GM21526 (cell line): ENCODE results near the gene MAGI2.
"Not testable (repeated sequence)": the region's sequence is repeated elsewhere in the genome, so short reads cannot be mapped to it uniquely, and the experiment has no call there.

Experiments
- ATAC-seq: cut with Tn5 transposase; IDR thresholded peaks from one replicate; pipeline ENCODE4 v1.9.1; 2021; ENCODE audit warnings: moderate library complexity; ENCODE audit not compliant: unreplicated experiment, low FRiP score

MAGI2 gene

DNA sequence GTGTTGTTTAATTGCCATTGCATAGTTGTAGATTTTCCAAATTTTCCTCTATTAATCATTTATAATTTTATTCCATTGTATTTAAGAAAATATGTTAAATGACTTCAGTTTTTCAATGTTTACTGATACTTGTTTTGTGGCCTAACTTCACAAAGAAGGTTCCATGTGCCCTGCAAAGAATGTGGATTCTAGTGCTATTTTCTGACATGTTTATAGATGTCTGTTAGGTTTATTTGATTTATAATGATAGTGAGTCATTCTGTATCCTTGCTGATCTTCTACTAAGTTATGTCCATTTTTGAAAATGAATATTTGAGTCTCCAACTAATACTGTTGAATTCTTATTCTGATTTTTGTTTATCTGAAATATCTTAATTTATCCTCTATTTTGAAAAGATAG, 369.0 kb downstream of the MAGI2 start:
- no peak for ATAC-seq

DNA sequence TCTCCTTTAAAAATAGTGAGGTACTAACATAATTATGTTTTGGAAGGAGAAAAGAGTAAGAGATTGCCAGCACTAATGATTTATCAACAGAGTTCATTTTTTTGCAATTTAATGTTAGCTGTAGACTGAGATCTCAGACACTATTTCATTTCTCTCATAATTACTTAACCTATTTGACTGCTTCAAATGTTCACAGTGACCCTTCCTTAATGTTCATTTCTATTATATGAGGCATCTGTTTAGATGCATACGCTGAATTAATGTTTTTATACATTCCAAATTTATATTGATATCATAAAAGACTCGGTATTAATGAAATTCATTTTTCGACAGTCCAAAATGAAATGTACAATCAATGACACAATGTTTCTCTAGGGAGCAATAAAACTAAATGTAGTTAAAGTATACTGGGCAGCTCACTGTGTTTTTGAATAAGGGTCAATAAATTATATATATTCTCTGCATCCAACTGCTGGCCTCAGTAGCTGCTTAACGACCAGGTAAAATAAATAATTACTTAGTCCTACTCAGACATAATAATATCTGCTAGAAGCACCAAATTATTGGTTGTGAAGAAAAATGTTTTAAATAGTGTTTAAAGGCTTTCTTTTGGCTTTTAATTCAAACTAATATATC, 373.4 kb downstream of the MAGI2 start:
- ATAC-seq, result no peak

DNA sequence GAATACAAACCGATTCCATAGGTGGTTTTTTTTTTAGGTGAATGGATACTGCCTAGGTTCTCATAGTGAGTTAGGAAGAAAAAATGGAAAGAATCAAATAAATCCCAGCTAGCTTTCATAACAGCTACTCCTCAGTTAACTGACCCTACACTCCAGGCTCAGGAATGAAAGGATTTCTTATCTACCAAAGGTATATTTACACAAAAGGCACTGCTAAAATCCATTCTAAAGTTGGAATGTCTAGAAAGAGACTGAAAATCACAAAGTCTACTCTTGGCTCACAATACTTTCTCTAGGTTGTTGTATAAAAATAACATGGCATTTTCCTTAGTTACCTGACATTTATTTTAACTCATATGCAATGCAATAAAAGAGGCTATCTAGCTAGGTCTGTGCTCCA, 375.2 kb downstream of the MAGI2 start:
- ATAC-seq, result no peak

DNA sequence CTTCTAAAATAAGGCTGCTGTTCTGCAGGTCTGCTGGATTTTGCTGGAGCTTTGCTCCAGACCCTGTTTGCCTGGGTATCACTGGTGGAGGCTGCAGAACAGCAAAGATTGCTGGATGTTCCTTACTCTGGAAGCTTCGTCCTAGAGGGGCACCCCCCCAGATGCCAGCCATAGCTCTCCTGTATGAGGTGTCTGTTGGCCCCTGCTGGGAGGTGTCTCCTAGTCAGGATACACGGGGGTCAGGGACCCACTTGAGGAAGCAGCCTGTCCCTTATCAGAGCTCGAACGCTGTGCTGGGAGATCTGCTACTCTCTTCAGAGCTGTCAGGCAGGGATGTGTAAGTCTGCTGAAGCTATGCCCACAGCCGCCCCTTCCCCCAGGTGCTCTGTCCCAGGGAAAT, 382.3 kb downstream of the MAGI2 start:
- ATAC-seq, result not testable (repeated sequence)

DNA sequence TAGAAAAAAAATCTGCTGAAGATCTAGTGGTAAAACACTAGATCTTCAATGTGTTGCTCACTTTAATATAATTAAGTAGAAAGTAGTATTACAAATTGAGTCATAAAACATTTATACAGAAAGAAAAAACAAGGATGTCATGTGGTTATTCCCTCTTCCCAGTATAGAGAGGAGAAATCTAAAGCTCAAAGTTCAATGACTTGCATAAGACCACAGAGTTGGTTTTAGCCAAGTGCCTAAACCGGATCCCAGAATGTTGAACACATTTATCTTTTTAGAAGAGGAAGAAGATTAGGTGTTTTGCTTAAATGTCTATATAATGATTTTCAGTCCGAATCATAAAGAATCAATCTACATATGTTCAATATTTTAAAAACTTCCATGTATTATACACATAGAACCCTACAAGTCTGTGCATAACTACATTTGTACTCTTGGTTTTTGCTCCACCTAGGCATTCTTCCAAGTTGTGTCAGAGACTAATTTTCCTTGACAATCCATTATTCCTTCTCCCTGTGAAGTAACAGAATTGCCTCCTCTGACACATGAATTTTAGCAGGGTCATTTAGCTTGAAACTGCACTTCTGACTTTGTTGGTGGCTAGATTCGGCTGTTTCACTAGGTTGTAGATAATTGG, 389.2 kb downstream of the MAGI2 start:
- ATAC-seq, result no peak

DNA sequence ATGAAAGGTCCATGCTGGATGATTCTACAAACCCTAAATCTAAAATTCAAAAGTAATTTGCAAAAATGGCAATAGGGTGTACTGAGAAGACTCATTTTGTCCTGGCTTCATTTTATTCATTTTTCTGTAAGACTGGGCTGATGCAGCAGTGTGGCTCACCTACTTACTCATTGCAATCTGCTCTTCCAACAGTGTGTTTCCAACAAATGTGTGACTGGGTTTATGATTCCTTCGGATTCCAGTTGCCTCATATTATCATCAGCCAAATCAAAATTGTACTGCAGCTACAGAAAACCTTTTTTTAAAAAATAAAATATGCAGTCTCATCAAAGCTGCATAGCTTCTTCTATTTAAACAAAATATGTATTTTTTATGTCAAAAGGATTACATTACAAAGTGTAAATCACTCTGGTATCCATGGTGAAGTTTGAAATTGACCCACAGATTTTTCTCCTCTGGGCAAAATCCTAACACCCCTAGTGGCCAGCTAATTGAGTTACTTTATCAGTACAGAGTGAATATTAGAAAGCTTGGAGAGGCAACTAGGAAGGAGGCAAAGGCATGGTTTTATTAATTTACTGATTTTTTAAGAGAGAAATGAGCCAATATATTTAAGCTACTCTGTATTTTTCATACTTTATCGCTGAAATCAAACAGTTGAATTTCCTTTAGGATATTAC, 390.3 kb downstream of the MAGI2 start:
- ATAC-seq, result no peak

DNA sequence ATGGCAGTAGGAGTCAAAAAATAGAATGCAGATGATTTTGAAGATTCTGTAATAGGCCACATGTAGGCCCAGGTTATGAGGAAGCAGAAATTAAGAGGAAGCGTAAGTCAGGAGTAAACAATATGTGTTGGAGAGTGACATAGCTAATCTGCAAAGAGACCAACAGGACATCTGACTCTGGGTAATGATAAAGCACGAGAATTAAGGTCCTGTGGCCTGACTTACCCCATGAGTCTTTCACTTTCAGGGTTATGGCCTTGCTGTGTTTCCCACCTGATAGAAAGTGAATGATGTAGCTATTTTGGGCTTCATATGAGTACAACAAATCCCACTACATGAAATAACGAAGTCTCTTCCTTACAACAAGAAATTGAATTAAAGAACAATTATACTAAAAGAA, 393.0 kb downstream of the MAGI2 start:
- no peak for ATAC-seq

DNA sequence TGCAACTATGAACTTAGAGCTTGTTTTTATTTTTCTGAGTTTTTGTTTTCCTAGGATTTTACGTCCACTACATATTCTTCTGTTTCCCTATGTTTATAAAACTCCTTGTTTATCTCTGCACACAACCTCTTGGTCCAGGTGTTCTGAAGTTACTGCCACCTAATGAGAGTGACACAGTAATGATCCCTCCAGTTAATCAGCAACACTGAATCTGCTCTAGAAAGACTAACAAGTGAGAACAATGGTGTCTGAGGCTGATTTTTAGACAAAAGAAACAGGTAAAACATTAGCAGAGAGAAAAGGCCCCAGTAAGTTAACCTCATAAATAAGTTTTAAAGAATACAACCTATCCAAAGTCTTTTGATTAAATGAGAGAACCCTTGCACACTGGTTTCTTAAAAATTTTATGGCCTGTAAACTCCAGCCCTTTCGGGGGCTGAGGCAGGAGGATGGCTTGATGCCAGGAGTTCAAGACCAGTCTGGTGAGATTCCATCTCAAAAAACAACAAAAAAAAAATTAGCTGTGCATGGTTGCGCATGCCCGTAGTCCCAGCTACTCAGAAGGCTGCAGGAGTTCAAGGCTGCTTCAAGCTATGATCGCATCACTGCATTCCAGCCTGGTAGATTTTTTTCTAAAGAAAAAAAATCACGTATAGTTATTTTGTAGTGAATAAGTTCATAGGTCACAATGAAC, 397.6 kb downstream of the MAGI2 start:
- no peak for ATAC-seq

DNA sequence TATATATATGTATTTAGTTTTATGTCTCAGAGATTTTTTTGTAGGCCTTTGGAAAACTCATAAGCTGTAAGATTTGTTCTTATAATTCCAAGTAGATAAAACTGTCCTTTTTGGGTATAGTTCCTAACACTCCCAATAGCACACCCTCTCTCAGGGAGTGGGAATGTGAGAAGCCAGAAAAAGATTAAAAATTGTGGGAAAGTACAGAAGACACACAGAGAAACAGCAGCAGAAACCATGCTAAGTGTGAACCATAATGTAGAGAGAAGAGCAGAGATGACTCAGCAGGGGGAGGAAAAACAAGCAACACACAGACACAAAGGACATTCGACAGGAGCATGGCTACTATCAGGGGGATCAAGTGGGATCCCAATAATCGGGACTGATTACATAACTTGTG, 401.6 kb downstream of the MAGI2 start:
- no peak for ATAC-seq

DNA sequence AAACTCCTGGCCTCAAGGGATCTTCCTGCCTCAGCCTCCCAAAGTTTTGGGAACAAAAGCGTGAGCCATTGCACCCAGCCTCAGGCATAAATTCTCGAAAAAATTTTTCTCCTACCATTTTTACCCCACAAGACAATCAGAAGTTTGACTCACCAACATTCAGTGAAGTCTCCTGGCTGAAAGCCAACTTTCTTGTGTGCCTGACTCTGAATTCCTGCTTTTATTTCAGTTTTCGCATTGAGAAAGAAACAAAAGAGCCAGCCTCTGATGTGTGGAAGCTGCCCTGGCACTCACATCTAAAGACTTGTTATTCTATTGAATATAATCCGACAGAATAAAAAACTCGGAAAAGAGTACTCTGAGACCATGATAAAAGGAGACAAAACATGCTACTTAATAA, 402.9 kb downstream of the MAGI2 start:
- ATAC-seq, result no peak

DNA sequence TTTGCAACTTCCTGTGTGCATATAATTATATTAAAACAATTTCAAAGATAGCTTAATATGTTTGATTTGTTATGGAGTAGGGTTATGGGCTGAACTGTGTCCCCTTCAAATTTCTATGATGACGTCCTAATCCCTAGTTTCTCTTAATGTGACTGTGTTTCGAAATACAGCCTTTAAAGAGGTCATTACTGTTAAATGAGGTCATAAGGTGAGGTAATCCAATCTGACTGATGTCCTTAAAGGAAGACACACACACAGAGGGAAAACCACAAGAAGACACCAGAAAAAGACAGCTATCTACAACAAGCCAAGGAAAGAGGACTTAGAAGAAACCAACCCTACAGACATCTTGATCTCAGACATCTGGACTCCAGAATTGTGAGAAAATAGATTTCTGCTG, 407.4 kb downstream of the MAGI2 start:
- no peak for ATAC-seq

DNA sequence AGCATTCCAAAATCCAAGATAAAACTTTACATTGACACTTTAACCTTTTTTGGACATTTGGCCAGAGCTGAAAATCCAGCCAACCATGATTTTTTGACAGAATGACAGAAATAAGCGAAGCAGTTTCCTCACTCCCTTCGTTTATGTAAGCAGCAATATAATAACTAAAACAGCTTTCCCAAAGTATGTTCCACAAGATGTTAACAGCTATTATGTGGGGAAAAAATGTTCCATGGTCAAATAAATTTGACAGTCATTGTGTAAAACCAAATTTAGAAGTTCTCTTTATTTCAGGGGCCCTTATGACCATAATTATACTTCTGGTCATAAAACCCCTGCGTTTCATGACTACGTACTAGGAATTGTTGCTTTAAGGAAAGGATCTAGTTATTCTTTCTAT, 416.5 kb downstream of the MAGI2 start:
- ATAC-seq, result no peak

DNA sequence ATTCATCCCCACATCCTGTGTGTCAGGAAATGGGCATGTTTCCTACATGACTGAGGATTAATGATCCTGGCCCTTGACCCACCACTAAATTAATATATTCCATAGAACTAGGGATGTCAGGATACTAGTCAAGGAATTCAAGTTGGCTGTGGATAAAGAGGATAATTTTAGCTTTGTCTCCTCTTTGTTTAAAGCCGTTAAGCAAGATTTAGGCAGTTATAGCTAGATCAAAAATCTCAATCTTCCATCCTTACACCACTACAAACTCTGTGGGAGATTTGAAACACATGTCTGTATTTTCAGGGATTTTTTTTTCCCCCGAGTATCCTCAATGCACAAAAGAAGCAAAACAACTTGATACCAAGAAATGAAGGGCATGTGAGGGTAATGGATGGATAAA, 417.1 kb downstream of the MAGI2 start:
- ATAC-seq, result no peak

DNA sequence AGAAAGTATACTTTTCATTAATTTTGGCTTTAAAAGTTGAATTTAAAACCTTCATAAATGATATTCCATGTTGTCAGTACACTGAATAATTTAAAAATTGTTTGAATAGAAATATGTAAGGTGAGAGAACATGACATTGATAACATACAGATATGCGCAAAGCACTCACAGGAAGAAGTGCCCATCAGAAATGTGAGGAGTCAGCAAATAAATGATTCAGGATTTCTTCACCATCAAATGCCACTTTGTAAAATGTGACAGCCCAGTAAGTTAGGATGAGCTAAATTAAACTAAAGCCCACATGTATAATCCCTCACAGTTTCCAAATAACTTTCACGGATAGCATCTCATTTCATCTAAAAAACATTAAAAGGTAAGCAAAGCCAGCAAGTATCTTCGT, 417.6 kb downstream of the MAGI2 start:
- no peak for ATAC-seq

DNA sequence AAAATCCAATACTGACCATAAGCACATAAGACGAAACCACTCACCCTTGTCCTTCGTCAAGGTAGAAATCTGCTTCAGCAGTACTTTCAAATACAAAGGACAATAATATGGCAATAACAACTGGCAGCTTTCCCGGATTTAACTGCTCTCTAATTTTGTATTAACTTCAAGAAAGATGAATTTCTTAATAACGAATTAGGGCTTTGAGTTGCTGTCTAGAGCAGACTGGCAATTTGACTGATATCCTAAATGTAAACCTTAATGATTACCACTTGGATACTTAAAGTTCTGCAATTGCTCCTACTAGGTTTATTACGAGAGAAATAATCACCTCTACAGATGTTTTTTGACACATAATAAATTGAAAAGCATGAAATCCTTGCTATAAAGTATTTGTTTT, 418.7 kb downstream of the MAGI2 start:
- no peak for ATAC-seq

DNA sequence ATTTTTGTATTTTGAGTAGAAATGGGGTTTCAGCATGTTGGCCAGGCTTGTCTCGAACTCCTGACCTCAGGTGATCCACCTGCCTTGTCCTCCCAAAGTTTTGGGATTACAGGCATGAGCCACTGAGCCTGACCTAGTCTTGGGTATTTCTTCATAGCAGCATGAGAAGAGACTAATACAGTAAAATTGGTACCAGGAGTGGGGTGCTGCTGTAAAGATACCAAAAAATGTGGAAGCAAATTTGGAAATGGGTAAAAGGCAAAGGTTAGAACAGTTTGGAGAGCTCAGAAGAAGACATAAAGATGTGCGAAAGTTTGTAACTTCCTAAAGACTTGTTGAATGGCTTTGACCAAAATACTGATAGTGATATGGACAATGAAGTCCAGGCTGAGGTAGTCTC, 433.8 kb downstream of the MAGI2 start:
- ATAC-seq, result not testable (repeated sequence)

DNA sequence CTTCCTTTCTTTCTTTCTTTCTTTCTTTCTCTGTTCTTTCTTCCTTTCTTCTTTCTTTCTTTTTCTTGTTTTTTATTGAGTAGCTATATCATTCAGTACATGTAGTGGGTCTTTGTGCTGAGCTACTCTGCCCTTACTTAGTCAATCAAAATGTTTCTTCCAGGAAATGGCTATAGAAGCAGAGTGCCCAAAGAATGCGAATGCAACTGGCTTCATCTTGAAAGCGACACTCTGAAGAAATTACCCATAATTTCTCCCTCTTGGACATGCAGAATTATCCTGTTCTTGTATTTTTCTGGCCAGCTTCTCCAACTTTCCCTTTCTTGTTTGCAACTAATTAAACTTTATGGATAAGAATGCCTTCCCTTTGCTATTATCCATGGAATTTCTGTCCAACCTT, 441.5 kb downstream of the MAGI2 start:
- ATAC-seq, result no peak

DNA sequence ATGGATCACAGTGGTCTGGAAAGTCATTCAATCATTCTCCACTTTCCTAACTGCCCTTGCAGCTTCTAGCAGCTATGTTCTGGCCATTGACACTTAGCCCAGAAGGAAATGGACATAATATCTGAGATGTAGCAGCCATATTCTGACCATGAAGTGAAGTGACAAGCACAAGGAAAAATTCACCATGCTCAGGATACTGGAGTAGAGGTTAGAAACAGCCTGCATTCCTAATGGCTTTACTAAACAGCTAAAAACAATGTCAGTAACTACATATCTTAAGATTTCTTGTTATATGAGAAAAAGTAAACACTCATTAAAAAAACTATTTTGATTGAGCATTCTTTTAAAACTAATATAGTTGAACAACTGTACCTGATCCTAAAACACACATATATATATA, 443.8 kb downstream of the MAGI2 start:
- ATAC-seq, result no peak

DNA sequence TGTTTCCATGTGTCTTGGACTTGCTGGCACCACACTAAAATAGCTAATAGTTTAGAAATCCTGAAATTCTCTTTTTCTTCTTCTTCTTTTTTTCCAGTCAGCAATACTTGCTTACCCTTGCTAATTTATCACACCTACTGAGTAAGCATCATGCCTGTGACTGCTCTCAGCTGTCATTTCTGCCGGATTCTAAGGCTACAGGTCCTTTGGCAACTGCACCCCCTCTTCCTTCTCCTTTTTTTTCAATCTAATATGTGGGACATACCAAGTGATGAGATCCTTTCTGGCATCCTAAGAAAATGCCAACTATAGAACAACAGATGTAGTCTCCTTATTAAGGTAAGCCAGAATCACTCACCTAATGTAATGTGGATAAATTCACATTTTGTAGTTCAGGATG, 444.7 kb downstream of the MAGI2 start:
- ATAC-seq, result no peak

DNA sequence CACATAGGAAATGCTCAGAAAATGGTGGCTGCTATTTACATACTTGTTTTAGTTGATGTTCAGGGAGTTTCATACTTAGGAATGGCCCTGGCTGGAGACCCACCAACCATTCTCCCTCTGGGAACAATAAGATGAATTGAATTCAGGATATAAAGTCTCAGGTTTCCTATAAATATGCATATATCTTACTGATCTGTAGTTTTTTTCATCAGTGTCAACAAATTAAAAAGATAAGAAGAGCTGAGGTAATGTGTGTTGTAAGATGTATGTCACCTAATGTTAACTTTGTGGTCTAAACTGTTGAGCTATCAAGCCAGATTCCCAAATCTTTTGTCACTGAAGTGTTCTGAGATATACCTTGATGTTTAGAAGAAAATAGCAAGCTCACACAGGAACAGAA, 457.5 kb downstream of the MAGI2 start:
- no peak for ATAC-seq

DNA sequence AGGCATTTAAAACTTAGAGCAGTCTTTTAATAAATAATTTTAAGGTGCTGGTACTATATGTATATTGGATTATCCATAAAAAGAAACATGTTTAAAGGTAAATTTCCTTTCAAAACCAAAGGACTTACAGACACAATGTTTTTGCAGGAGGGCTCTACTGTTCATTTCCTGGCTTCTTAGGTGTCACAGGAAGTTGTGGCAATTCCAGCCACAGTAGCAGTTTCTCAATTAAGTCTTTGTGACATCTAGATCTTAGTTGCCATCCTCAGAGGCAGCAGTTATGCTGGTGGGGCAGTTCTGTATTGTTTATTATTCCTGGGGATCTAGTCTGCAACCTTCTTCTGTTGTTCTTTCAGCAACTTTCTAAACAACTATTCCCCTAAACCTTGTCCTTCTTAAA, 460.1 kb downstream of the MAGI2 start:
- no peak for ATAC-seq

DNA sequence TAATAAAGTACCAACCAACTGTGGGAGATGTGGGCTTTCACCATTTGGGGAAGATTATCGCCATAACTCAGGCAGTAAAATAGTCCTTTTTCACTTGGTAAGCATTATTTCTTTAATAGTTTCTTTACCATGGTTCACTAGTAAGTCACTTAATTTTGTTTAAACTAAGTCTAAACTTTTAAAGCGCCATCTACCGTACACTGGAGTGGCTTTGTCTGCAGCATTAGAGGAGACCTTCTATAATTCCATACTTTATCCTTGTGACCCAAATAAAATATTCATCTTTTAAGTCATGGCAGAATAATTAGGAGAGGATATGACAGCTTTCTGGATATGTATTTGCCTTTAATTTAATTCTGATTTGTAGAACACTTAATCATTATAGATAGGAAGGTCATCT, 468.0 kb downstream of the MAGI2 start:
- no peak for ATAC-seq
